HepG2 (cell line): ENCODE measurements around the gene HUNK.

Experiments
- CBX1 ChIP-seq: IDR thresholded peaks from one replicate; pipeline ENCODE4 v1.6.1; 2016; ENCODE audit warnings: antibody characterized with exemption, low read depth
- CREB1 ChIP-seq, 2 experiments: fragments of 450-650 bp in 1 of 2; IDR thresholded peaks; 2 replicates each; pipeline ENCODE4 v1.6.1; 2016 to 2017; ENCODE audit warnings: control low read depth in 1 of 2, mild to moderate bottlenecking in 1 of 2, missing compliant biosample characterization in 1 of 2, missing genetic modification characterization in 1 of 2
- EZH2 ChIP-seq: conservative IDR thresholded peaks from 2 replicates; pipeline ENCODE4 v1.6.1; 2012; ENCODE audit warnings: mild to moderate bottlenecking, low read depth, low read length, moderate library complexity
- FOXJ3 ChIP-seq: sonication (generic); formaldehyde crosslinking; IDR thresholded peaks from 2 replicates; pipeline ENCODE4 v1.4.0; 2020; ENCODE audit warnings: missing genetic modification reagents, mild to moderate bottlenecking, borderline replicate concordance
- KAT8 ChIP-seq: IDR thresholded peaks from 2 replicates; pipeline ENCODE4 v1.6.1; 2016; ENCODE audit warnings: missing genetic modification reagents, missing compliant biosample characterization
- KLF13 ChIP-seq: sonication (generic); formaldehyde crosslinking; IDR thresholded peaks from 2 replicates; pipeline ENCODE4 v1.4.0; 2020; ENCODE audit warnings: mild to moderate bottlenecking, missing genetic modification reagents
- POLR2A ChIP-seq, 2 experiments: IDR thresholded peaks; 2 replicates each; pipeline ENCODE4 v1.6.1; 2011; ENCODE audit warnings: low read depth in 2 of 2, low read length in 2 of 2, mild to moderate bottlenecking in 1 of 2, moderate library complexity in 1 of 2; ENCODE audit not compliant: insufficient read depth in 1 of 2
- ZFX ChIP-seq: sonication (generic); formaldehyde crosslinking; IDR thresholded peaks from 2 replicates; pipeline ENCODE4 v1.4.0; 2020; ENCODE audit warnings: mild to moderate bottlenecking, low read depth, missing genetic modification reagents, moderate library complexity
- ZNF18 ChIP-seq: sonication (generic); formaldehyde crosslinking; IDR thresholded peaks from 2 replicates; pipeline ENCODE4 v1.8.0; 2022; ENCODE audit warnings: mild to moderate bottlenecking, missing genetic modification reagents; ENCODE audit not compliant: insufficient replicate concordance
- TF ChIP-seq, protein P1 (sequence below): sonication (generic); formaldehyde crosslinking; IDR thresholded peaks from 2 replicates; pipeline ENCODE4 v1.4.0; 2020; ENCODE audit warnings: mild to moderate bottlenecking, missing genetic modification reagents
- TF ChIP-seq, protein P2 (sequence below): sonication (generic); formaldehyde crosslinking; IDR thresholded peaks from 2 replicates; pipeline ENCODE4 v1.5.0; 2020; ENCODE audit warnings: mild to moderate bottlenecking, missing genetic modification reagents, moderate library complexity

GRCh38 chr21:31908106-31909031 lies 35.5 kb downstream of the HUNK start:
- TF ChIP-seq CBX1 (no peak), KLF13 (CRISPR knock-in tag) (no peak), ZFX (CRISPR knock-in tag) (peak; percentile 31; the same call in 1 of the 2 replicates), FOXJ3 (no peak), EZH2 (no peak), KAT8 (CRISPR knock-in tag) (no peak), POLR2A (IDR thresholded peaks at IDR 0.05; ENCODE audit: insufficient read depth in 1 of 2, low read depth in 2 of 2, low read length in 2 of 2) (no peak), CREB1 (IDR thresholded peaks at IDR 0.05) (no peak), CREB1 (CRISPR knock-in tag; IDR thresholded peaks at IDR 0.05) (no peak), ZNF18 (CRISPR knock-in tag) (no peak)
- TF ChIP-seq, protein P1, sequence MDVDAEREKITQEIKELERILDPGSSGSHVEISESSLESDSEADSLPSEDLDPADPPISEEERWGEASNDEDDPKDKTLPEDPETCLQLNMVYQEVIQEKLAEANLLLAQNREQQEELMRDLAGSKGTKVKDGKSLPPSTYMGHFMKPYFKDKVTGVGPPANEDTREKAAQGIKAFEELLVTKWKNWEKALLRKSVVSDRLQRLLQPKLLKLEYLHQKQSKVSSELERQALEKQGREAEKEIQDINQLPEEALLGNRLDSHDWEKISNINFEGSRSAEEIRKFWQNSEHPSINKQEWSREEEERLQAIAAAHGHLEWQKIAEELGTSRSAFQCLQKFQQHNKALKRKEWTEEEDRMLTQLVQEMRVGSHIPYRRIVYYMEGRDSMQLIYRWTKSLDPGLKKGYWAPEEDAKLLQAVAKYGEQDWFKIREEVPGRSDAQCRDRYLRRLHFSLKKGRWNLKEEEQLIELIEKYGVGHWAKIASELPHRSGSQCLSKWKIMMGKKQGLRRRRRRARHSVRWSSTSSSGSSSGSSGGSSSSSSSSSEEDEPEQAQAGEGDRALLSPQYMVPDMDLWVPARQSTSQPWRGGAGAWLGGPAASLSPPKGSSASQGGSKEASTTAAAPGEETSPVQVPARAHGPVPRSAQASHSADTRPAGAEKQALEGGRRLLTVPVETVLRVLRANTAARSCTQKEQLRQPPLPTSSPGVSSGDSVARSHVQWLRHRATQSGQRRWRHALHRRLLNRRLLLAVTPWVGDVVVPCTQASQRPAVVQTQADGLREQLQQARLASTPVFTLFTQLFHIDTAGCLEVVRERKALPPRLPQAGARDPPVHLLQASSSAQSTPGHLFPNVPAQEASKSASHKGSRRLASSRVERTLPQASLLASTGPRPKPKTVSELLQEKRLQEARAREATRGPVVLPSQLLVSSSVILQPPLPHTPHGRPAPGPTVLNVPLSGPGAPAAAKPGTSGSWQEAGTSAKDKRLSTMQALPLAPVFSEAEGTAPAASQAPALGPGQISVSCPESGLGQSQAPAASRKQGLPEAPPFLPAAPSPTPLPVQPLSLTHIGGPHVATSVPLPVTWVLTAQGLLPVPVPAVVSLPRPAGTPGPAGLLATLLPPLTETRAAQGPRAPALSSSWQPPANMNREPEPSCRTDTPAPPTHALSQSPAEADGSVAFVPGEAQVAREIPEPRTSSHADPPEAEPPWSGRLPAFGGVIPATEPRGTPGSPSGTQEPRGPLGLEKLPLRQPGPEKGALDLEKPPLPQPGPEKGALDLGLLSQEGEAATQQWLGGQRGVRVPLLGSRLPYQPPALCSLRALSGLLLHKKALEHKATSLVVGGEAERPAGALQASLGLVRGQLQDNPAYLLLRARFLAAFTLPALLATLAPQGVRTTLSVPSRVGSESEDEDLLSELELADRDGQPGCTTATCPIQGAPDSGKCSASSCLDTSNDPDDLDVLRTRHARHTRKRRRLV (CRISPR knock-in tag): no peak
- TF ChIP-seq, protein P2, sequence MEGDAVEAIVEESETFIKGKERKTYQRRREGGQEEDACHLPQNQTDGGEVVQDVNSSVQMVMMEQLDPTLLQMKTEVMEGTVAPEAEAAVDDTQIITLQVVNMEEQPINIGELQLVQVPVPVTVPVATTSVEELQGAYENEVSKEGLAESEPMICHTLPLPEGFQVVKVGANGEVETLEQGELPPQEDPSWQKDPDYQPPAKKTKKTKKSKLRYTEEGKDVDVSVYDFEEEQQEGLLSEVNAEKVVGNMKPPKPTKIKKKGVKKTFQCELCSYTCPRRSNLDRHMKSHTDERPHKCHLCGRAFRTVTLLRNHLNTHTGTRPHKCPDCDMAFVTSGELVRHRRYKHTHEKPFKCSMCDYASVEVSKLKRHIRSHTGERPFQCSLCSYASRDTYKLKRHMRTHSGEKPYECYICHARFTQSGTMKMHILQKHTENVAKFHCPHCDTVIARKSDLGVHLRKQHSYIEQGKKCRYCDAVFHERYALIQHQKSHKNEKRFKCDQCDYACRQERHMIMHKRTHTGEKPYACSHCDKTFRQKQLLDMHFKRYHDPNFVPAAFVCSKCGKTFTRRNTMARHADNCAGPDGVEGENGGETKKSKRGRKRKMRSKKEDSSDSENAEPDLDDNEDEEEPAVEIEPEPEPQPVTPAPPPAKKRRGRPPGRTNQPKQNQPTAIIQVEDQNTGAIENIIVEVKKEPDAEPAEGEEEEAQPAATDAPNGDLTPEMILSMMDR (CRISPR knock-in tag): no peak
